ENCODE results near the gene LBP. TPM values are rescaled to one million over a fixed set of nuclear protein-coding genes. Genes with fewer than 3 reads are reported as not detected.
A peak's percentile ranks its signal among the peaks of the same experiment; 100 is the strongest.
"Not testable (repeated sequence)": the region's sequence is repeated elsewhere in the genome, so short reads cannot be mapped to it uniquely, and the experiment has no call there.

Gene LBP
- total RNA-seq, 1 experiment from 2014 or later, result 0.15 TPM

DNA sequence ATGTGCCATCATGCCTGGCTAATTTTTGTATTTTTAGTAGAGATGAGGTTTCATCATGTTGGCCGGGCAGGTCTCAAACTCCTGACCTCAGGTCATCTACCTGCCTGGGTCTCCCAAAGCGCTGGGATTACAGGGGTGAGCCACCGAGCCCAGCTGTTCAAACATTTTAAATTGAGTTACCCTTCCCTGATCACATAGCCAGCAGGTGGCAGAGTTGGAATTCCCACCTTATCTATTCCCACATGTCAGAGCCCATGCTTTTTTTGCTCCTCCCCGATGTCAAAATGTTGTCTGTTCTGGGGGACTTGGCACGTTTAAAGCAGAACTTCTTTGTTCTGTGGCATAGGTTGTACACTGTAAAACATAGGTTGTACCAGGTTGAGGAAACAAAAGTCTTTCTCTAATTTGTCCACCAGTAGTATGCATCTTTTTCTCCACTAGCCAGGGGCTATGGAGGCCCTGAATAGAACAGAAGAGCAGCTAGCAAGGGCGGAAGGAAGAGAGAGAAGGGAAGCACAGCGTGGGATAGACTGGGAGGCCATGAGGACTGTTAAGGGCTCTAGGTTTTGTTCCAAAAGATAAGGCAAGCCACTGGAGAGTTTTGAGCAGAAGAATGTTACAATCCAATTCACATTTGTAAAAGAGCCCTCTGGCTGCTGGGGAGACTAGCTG lies 7.3 kb upstream of the LBP start (continued):
- TF ChIP-seq, protein P1, sequence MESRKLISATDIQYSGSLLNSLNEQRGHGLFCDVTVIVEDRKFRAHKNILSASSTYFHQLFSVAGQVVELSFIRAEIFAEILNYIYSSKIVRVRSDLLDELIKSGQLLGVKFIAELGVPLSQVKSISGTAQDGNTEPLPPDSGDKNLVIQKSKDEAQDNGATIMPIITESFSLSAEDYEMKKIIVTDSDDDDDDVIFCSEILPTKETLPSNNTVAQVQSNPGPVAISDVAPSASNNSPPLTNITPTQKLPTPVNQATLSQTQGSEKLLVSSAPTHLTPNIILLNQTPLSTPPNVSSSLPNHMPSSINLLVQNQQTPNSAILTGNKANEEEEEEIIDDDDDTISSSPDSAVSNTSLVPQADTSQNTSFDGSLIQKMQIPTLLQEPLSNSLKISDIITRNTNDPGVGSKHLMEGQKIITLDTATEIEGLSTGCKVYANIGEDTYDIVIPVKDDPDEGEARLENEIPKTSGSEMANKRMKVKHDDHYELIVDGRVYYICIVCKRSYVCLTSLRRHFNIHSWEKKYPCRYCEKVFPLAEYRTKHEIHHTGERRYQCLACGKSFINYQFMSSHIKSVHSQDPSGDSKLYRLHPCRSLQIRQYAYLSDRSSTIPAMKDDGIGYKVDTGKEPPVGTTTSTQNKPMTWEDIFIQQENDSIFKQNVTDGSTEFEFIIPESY (IDR thresholded peaks at IDR 0.05; ENCODE audit: extremely low read depth, insufficient replicate concordance, low read length), result no peak
- TF ChIP-seq TCF7L2 (IDR thresholded peaks at IDR 0.05; ENCODE audit: borderline replicate concordance, extremely low read depth, insufficient read depth, insufficient read length), result no peak
- TF ChIP-seq, protein P2, sequence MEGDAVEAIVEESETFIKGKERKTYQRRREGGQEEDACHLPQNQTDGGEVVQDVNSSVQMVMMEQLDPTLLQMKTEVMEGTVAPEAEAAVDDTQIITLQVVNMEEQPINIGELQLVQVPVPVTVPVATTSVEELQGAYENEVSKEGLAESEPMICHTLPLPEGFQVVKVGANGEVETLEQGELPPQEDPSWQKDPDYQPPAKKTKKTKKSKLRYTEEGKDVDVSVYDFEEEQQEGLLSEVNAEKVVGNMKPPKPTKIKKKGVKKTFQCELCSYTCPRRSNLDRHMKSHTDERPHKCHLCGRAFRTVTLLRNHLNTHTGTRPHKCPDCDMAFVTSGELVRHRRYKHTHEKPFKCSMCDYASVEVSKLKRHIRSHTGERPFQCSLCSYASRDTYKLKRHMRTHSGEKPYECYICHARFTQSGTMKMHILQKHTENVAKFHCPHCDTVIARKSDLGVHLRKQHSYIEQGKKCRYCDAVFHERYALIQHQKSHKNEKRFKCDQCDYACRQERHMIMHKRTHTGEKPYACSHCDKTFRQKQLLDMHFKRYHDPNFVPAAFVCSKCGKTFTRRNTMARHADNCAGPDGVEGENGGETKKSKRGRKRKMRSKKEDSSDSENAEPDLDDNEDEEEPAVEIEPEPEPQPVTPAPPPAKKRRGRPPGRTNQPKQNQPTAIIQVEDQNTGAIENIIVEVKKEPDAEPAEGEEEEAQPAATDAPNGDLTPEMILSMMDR (IDR thresholded peaks at IDR 0.05 in 2 of 3, conservative IDR thresholded peaks at IDR 0.05 in 1 of 3; ENCODE audit: borderline replicate concordance in 1 of 3, insufficient read depth in 1 of 3, low read depth in 2 of 3, low read length in 2 of 3), result 0 out of 6 replicates have a peak, but pooled peaks of 1 of the 3 experiments have one; percentile 11

DNA sequence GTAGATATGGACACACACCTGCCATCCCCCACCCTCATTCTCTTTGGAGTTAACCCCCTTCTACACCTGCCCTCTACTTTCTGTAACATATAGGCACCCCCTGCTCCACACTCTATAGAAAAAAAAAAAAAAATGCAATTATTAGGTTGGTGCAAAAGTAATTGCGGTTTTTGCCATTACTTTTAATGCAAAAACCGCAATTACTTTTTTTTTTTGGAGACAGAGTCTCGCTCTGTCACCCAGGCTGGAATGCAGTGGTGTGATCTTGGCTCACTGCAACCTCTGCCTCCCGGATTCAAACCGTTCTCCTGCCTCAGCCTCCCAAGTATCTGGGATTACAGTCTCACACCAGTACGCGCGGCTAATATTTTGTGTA lies 6.8 kb upstream of the LBP start:
- ChIA-PET CTCF (interaction anchor here (3.2 kb wide), 1 partner anchor 69 kb away, joined by 15 read pairs; no protein-coding TSS in a partner anchor), RAD21 (ENCODE audit: low non-redundant PET in 1 of 2, low total read pairs in 2 of 2, uncharacterized antibody in 2 of 2, unreplicated experiment in 2 of 2) (interaction anchor here (0.7 to 1.1 kb wide), 2 partner anchors 60 to 69 kb away, joined by 3 read pairs; no protein-coding TSS in a partner anchor)
- H3K9me2 ChIP-seq (ENCODE audit: insufficient read depth); POLR2A ChIA-PET; H3K36me3 ChIP-seq (ENCODE audit: control insufficient read depth in 1 of 2, insufficient read depth in 2 of 2, low read length in 2 of 2); H3K79me2 ChIP-seq (ENCODE audit: insufficient read depth, low read length); intact Hi-C loops (cut with micrococcal nuclease); H3K27ac ChIP-seq (ENCODE audit: low read depth, low read length); H3K27me3 ChIP-seq (ENCODE audit: insufficient read depth, low read length); H4K20me1 ChIP-seq (ENCODE audit: insufficient read depth); H3K4me1 ChIP-seq (ENCODE audit: control insufficient read depth in 1 of 2, insufficient read depth in 2 of 2, low read length in 2 of 2); H3K4me2 ChIP-seq (ENCODE audit: low read length); H3K4me3 ChIP-seq (replicated peaks in 1 of 2; ENCODE audit: low read depth in 1 of 2, low read length in 2 of 2); H3K9ac ChIP-seq (ENCODE audit: low read length); H2AFZ ChIP-seq (ENCODE audit: low read depth, low read length, poor library complexity, severe bottlenecking); BruUV-seq (replicated peaks); DNase-seq (ENCODE audit: low read depth, low spot score); ATAC-seq: not testable (repeated sequence)
- peaks cover 10 to 17% of the 10 kb centered on the region in 2 experiments; a peak in 2 of 4 replicates for H3K9me3 ChIP-seq (ENCODE audit: control insufficient read depth in 1 of 2, insufficient read depth in 1 of 2, low read depth in 1 of 2, low read length in 2 of 2)

Data from HCT116 (cell line).